Measurements from ENCODE around the gene NDST3. TPM values are rescaled to one million over a fixed set of nuclear protein-coding genes. Genes with fewer than 3 reads are reported as not detected.
"Not testable (repeated sequence)": the region's sequence is repeated elsewhere in the genome, so short reads cannot be mapped to it uniquely, and the experiment has no call there.

NDST3 gene
- total RNA-seq, 1 donor from 2014 or later: 0.09 TPM

- intact Hi-C loops (cut with micrococcal nuclease): loop anchor here (1.0 to 2.0 kb wide), 3 partner anchors 194 to 1912 kb away; no protein-coding TSS in a partner anchor
Measured at GRCh38 chr4:118270492-118270891, 236.2 kb downstream of the NDST3 start.

GRCh38 chr4:118271788-118272187 is 237.5 kb downstream of the NDST3 start:
- intact Hi-C loops (cut with micrococcal nuclease): loop anchor here (2.0 kb wide), 2 partner anchors 195 to 823 kb away; no protein-coding TSS in a partner anchor

GRCh38 chr4:118273642-118274041 is 239.4 kb downstream of the NDST3 start:
- intact Hi-C loops (cut with micrococcal nuclease): no loop called here

GRCh38 chr4:118276580-118276979 is 242.3 kb downstream of the NDST3 start:
- intact Hi-C loops (cut with micrococcal nuclease): loop anchor here (5.0 kb wide), 1 partner anchor 89 kb away; no protein-coding TSS in a partner anchor

- intact Hi-C loops (cut with micrococcal nuclease): loop anchor here (5.0 kb wide), 1 partner anchor 90 kb away; no protein-coding TSS in a partner anchor
Measured at GRCh38 chr4:118277243-118277642, 243.0 kb downstream of the NDST3 start.

GRCh38 chr4:118278473-118279274 is 244.4 kb downstream of the NDST3 start:
- intact Hi-C loops (cut with micrococcal nuclease): loop anchor here (1.0 to 5.0 kb wide), 4 partner anchors 13 to 407 kb away; partner anchors contain the start of gene METTL14

GRCh38 chr4:118279328-118279727 is 245.0 kb downstream of the NDST3 start:
- intact Hi-C loops (cut with micrococcal nuclease): loop anchor here (5.0 kb wide), 1 partner anchor 92 kb away; no protein-coding TSS in a partner anchor

GRCh38 chr4:118279920-118280432 is 245.7 kb downstream of the NDST3 start:
- intact Hi-C loops (cut with micrococcal nuclease): loop anchor here (5.0 kb wide), 1 partner anchor 93 kb away; no protein-coding TSS in a partner anchor

- intact Hi-C loops (cut with micrococcal nuclease): loop anchor here (1.0 kb wide), 1 partner anchor 73 kb away; the partner anchor contains the start of gene PRSS12
Measured at GRCh38 chr4:118280501-118281218, 246.4 kb downstream of the NDST3 start.

GRCh38 chr4:118281611-118282442 is 247.5 kb downstream of the NDST3 start:
- intact Hi-C loops (cut with micrococcal nuclease): loop anchor here (1.0 kb wide), 1 partner anchor 71 kb away; the partner anchor contains the start of gene PRSS12

GRCh38 chr4:118282692-118283091 is 248.4 kb downstream of the NDST3 start:
- intact Hi-C loops (cut with micrococcal nuclease): no loop called here

- intact Hi-C loops (cut with micrococcal nuclease): no loop called here
Measured at GRCh38 chr4:118284169-118284568, 249.9 kb downstream of the NDST3 start.

GRCh38 chr4:118285931-118286330 is 251.6 kb downstream of the NDST3 start:
- intact Hi-C loops (cut with micrococcal nuclease): no loop called here

GRCh38 chr4:118286685-118287084 is 252.4 kb downstream of the NDST3 start:
- intact Hi-C loops (cut with micrococcal nuclease): no loop called here

- intact Hi-C loops (cut with micrococcal nuclease): no loop called here
Measured at GRCh38 chr4:118287711-118288451, 253.6 kb downstream of the NDST3 start.

- intact Hi-C loops (cut with micrococcal nuclease): no loop called here
Measured at GRCh38 chr4:118289794-118290193, 255.5 kb downstream of the NDST3 start.

GRCh38 chr4:118290951-118291350 is 256.7 kb downstream of the NDST3 start:
- intact Hi-C loops (cut with micrococcal nuclease): no loop called here

- intact Hi-C loops (cut with micrococcal nuclease): no loop called here
Measured at GRCh38 chr4:118296729-118297128, 262.4 kb downstream of the NDST3 start.

GRCh38 chr4:118299619-118300018 is 265.3 kb downstream of the NDST3 start:
- intact Hi-C loops (cut with micrococcal nuclease): not testable (repeated sequence)

GRCh38 chr4:118307643-118308042 is 273.4 kb downstream of the NDST3 start:
- intact Hi-C loops (cut with micrococcal nuclease): no loop called here
